ENCODE measurements around the gene FGF22. TPM values are rescaled to one million over a fixed set of nuclear protein-coding genes. Genes with fewer than 3 reads are reported as not detected.

The FGF22 gene
- total and polyA plus RNA-seq, 10 of the 15 experiments (the other 5 are each of a cell fraction or from before 2014, with no cell fraction given): 0.05 TPM; not detected in 9

- peak; percentile 98 for TF ChIP-seq PKNOX1 (IDR thresholded peaks at IDR 0.05)
- peak; percentile 47 for TF ChIP-seq KLF5 (IDR thresholded peaks at IDR 0.05; ENCODE audit: partially characterized antibody)
- TF ChIP-seq CREB1 (IDR thresholded peaks at IDR 0.05; ENCODE audit: low read depth): peak; percentile 80
- no peak for TF ChIP-seq CBX3 (IDR thresholded peaks at IDR 0.05; ENCODE audit: borderline replicate concordance, low read depth)
- TF ChIP-seq CEBPZ (IDR thresholded peaks at IDR 0.05; ENCODE audit: low read depth, low read length): peak; percentile 63; the same call in 1 of the 2 replicates
- no peak for TF ChIP-seq ZBTB4 (CRISPR knock-in tag; IDR thresholded peaks at IDR 0.05)
- TF ChIP-seq NR2C2 (IDR thresholded peaks at IDR 0.05; ENCODE audit: borderline replicate concordance, control insufficient read depth, insufficient read length, low read depth): peak; percentile 80
- peak; percentile 66 for TF ChIP-seq RELA (IDR thresholded peaks at IDR 0.05; ENCODE audit: borderline replicate concordance, partially characterized antibody)
- peak; percentile 42 for TF ChIP-seq NKRF (conservative IDR thresholded peaks at IDR 0.05)
- TF ChIP-seq BMI1 (IDR thresholded peaks at IDR 0.05; ENCODE audit: borderline replicate concordance): peak; percentile 98
- no peak for TF ChIP-seq ETV6 (conservative IDR thresholded peaks at IDR 0.05 in 1 of 2, IDR thresholded peaks at IDR 0.05 in 1 of 2; ENCODE audit: borderline replicate concordance in 1 of 2, low read depth in 1 of 2)
- TF ChIP-seq IRF3 (IDR thresholded peaks at IDR 0.05): peak; percentile 68; the same call in 1 of the 2 replicates
- no peak for TF ChIP-seq IKZF2 (IDR thresholded peaks at IDR 0.05)
- TF ChIP-seq CHD1 (IDR thresholded peaks at IDR 0.05; ENCODE audit: low read depth, low read length): no peak
- TF ChIP-seq SRF (IDR thresholded peaks at IDR 0.05; ENCODE audit: low read depth in 2 of 2, low read length in 2 of 2): 0 out of 4 replicates have a peak, but pooled peaks have one; percentile 19 to 63
- no peak for TF ChIP-seq FOXM1 (IDR thresholded peaks at IDR 0.05; ENCODE audit: low read depth, low read length)
These were observed 6.5 kb upstream of the FGF22 start, which contains the start of gene POLRMT (continued) for GRCh38 chr19:633068-633785.

Data from GM12878 (cell line).